HEK293 (cell line): ENCODE data around the gene DCUN1D5.
A peak's percentile ranks its signal among the peaks of the same experiment; 100 is the strongest.

Experiments
- CTCF ChIA-PET: fragments of 350-600 bp; formaldehyde crosslinking; extraction: SDS; loops from one replicate; lab custom pipeline; 2021; ENCODE audit warnings: antibody characterized with exemption; lab: Yijun Ruan, JAX
- POLR2A ChIA-PET: fragments of 300-600 bp; formaldehyde crosslinking; extraction: SDS; loops from one replicate; lab custom pipeline; 2020; ENCODE audit warnings: antibody characterized with exemption, inconsistent platforms; lab: Yijun Ruan, JAX
- H3K27ac ChIP-seq: fragments of 200-500 bp; sonication (Bioruptor generic); 2 replicates; pipeline ENCODE4 v1.5.1; 2014; ENCODE audit warnings: low read depth, low read length, control low read depth, inconsistent platforms; ENCODE audit errors: extremely low read depth
- H3K36me3 ChIP-seq, 2 experiments: fragments of 200-500 bp in 1 of 2; sonication (Bioruptor generic) in 1 of 2; 1 replicate in 1 of 2; 2 replicates in 1 of 2; pipeline ENCODE4 v1.5.1; 2014 to 2017; ENCODE audit warnings: inconsistent platforms in 2 of 2, low read length in 2 of 2; ENCODE audit not compliant: control insufficient read depth in 2 of 2, insufficient read depth in 1 of 2
- H3K4me1 ChIP-seq: fragments of 200-500 bp; sonication (Bioruptor generic); 2 replicates; pipeline ENCODE4 v1.5.1; 2014; ENCODE audit warnings: mild to moderate bottlenecking, low read length, inconsistent platforms; ENCODE audit not compliant: control insufficient read depth, insufficient read depth
- H3K4me3 ChIP-seq: 2 replicates; pipeline ENCODE4 v1.5.1; 2011; ENCODE audit warnings: low read depth, mild to moderate bottlenecking, control low read depth, low read length, moderate library complexity
- H3K9me3 ChIP-seq: fragments of 200-500 bp; sonication (Bioruptor generic); 2 replicates; pipeline ENCODE4 v1.5.1; 2014; ENCODE audit warnings: low read depth, low read length, inconsistent platforms; ENCODE audit not compliant: control insufficient read depth, insufficient read depth
- BCL11A ChIP-seq: fragments of 450-650 bp; formaldehyde crosslinking; IDR thresholded peaks from 2 replicates; pipeline ENCODE4 v1.5.1; 2016; ENCODE audit warnings: low read depth, missing biosample characterization, missing genetic modification characterization
- HOXC10 ChIP-seq: sonication (generic); formaldehyde crosslinking; IDR thresholded peaks from 2 replicates; pipeline ENCODE4 v1.8.1; 2023; ENCODE audit warnings: mild to moderate bottlenecking, missing genetic modification reagents
- KLF8 ChIP-seq: fragments of 450-650 bp; formaldehyde crosslinking; IDR thresholded peaks from 2 replicates; pipeline ENCODE4 v1.5.1; 2016; ENCODE audit warnings: missing biosample characterization, missing genetic modification characterization
- MYNN ChIP-seq: fragments of 450-650 bp; formaldehyde crosslinking; IDR thresholded peaks from 2 replicates; pipeline ENCODE4 v1.5.1; 2016; ENCODE audit warnings: missing biosample characterization, missing genetic modification characterization, borderline replicate concordance
- OVOL3 ChIP-seq: fragments of 450-650 bp; formaldehyde crosslinking; IDR thresholded peaks from 2 replicates; pipeline ENCODE4 v1.5.1; 2016; ENCODE audit warnings: missing biosample characterization, missing genetic modification characterization
- REPIN1 ChIP-seq: fragments of 450-650 bp; formaldehyde crosslinking; IDR thresholded peaks from 2 replicates; pipeline ENCODE4 v1.5.1; 2017; ENCODE audit warnings: missing biosample characterization, missing genetic modification characterization, low read depth
- SP7 ChIP-seq: fragments of 450-650 bp; formaldehyde crosslinking; IDR thresholded peaks from 2 replicates; pipeline ENCODE4 v1.5.1; 2016; ENCODE audit warnings: missing biosample characterization, missing genetic modification characterization
- ZBTB8A ChIP-seq: fragments of 450-650 bp; formaldehyde crosslinking; IDR thresholded peaks from 2 replicates; pipeline ENCODE4 v1.5.1; 2016; ENCODE audit warnings: missing biosample characterization, missing genetic modification characterization
- ZNF140 ChIP-seq: fragments of 450-650 bp; formaldehyde crosslinking; IDR thresholded peaks from 2 replicates; pipeline ENCODE4 v1.5.1; 2016; ENCODE audit warnings: missing biosample characterization, missing genetic modification characterization
- ZNF155 ChIP-seq: fragments of 450-650 bp; formaldehyde crosslinking; IDR thresholded peaks from 2 replicates; pipeline ENCODE4 v1.5.1; 2016; ENCODE audit warnings: missing biosample characterization, missing genetic modification characterization
- ZNF169 ChIP-seq: fragments of 450-650 bp; formaldehyde crosslinking; IDR thresholded peaks from 2 replicates; pipeline ENCODE4 v1.5.1; 2016; ENCODE audit warnings: missing biosample characterization, missing genetic modification characterization
- ZNF19 ChIP-seq: fragments of 450-650 bp; formaldehyde crosslinking; IDR thresholded peaks from 2 replicates; pipeline ENCODE4; 2016; ENCODE audit warnings: missing biosample characterization, missing genetic modification characterization, low read depth
- ZNF211 ChIP-seq: fragments of 450-650 bp; formaldehyde crosslinking; IDR thresholded peaks from 2 replicates; pipeline ENCODE4 v1.5.1; 2016; ENCODE audit warnings: low read depth, missing biosample characterization, missing genetic modification characterization
- ZNF214 ChIP-seq: fragments of 450-650 bp; formaldehyde crosslinking; IDR thresholded peaks from 2 replicates; pipeline ENCODE4 v1.5.1; 2017; ENCODE audit warnings: missing biosample characterization, mild to moderate bottlenecking, missing genetic modification characterization, borderline replicate concordance
- ZNF221 ChIP-seq: fragments of 450-650 bp; formaldehyde crosslinking; IDR thresholded peaks from 2 replicates; pipeline ENCODE4 v1.5.1; 2017; ENCODE audit warnings: missing biosample characterization, missing genetic modification characterization, borderline replicate concordance
- ZNF266 ChIP-seq: fragments of 450-650 bp; formaldehyde crosslinking; IDR thresholded peaks from 2 replicates; pipeline ENCODE4 v1.5.1; 2016; ENCODE audit warnings: missing biosample characterization, missing genetic modification characterization, low read depth
- ZNF302 ChIP-seq: fragments of 450-650 bp; formaldehyde crosslinking; IDR thresholded peaks from 2 replicates; pipeline ENCODE4 v1.5.1; 2016; ENCODE audit warnings: missing biosample characterization, missing genetic modification characterization, low read depth
- ZNF341 ChIP-seq: fragments of 450-650 bp; formaldehyde crosslinking; IDR thresholded peaks from 2 replicates; pipeline ENCODE4; 2016; ENCODE audit warnings: low read depth, missing biosample characterization, missing genetic modification characterization
- ZNF48 ChIP-seq: fragments of 450-650 bp; formaldehyde crosslinking; IDR thresholded peaks from 2 replicates; pipeline ENCODE4 v1.5.1; 2016; ENCODE audit warnings: missing biosample characterization, missing genetic modification characterization
- ZNF501 ChIP-seq: fragments of 450-650 bp; formaldehyde crosslinking; IDR thresholded peaks from 2 replicates; pipeline ENCODE4 v1.5.1; 2016; ENCODE audit warnings: missing biosample characterization, missing genetic modification characterization
- ZNF514 ChIP-seq: fragments of 450-650 bp; formaldehyde crosslinking; IDR thresholded peaks from 2 replicates; pipeline ENCODE4 v1.5.1; 2016; ENCODE audit warnings: missing biosample characterization, missing genetic modification characterization
- ZNF544 ChIP-seq: fragments of 450-650 bp; formaldehyde crosslinking; IDR thresholded peaks from 2 replicates; pipeline ENCODE4 v1.5.0; 2017; ENCODE audit warnings: missing biosample characterization, missing genetic modification characterization
- ZNF548 ChIP-seq: fragments of 450-650 bp; formaldehyde crosslinking; IDR thresholded peaks from 2 replicates; pipeline ENCODE4 v1.5.1; 2016; ENCODE audit warnings: missing biosample characterization, missing genetic modification characterization
- ZNF549 ChIP-seq: fragments of 450-650 bp; IDR thresholded peaks from 2 replicates; pipeline ENCODE4 v1.5.1; 2018; ENCODE audit warnings: missing biosample characterization, missing genetic modification characterization, mild to moderate bottlenecking, inconsistent platforms, moderate library complexity
- ZNF658 ChIP-seq: fragments of 450-650 bp; formaldehyde crosslinking; IDR thresholded peaks from 2 replicates; pipeline ENCODE4; 2016; ENCODE audit warnings: missing biosample characterization, missing genetic modification characterization
- ZNF776 ChIP-seq: fragments of 450-650 bp; formaldehyde crosslinking; IDR thresholded peaks from 2 replicates; pipeline ENCODE4 v1.5.0; 2017; ENCODE audit warnings: missing biosample characterization, missing genetic modification characterization, borderline replicate concordance
- ZNF777 ChIP-seq: fragments of 450-650 bp; formaldehyde crosslinking; IDR thresholded peaks from 2 replicates; pipeline ENCODE4 v1.5.1; 2017; ENCODE audit warnings: missing biosample characterization, missing genetic modification characterization, borderline replicate concordance
- ZNF792 ChIP-seq: fragments of 450-650 bp; formaldehyde crosslinking; IDR thresholded peaks from 2 replicates; pipeline ENCODE4 v1.5.1; 2016; ENCODE audit warnings: missing biosample characterization, missing genetic modification characterization
- ZNF837 ChIP-seq: fragments of 450-650 bp; formaldehyde crosslinking; IDR thresholded peaks from 2 replicates; pipeline ENCODE4 v1.5.1; 2016; ENCODE audit warnings: missing biosample characterization, missing genetic modification characterization
- ZSCAN4 ChIP-seq: fragments of 450-650 bp; formaldehyde crosslinking; IDR thresholded peaks from 2 replicates; pipeline ENCODE4 v1.5.1; 2017; ENCODE audit warnings: missing biosample characterization, missing genetic modification characterization
- TF ChIP-seq, protein P1 (sequence below): fragments of 450-650 bp; formaldehyde crosslinking; IDR thresholded peaks from 2 replicates; pipeline ENCODE4 v1.5.1; 2016; ENCODE audit warnings: missing biosample characterization, missing genetic modification characterization
- TF ChIP-seq, protein P2 (sequence below): fragments of 450-650 bp; formaldehyde crosslinking; IDR thresholded peaks from 2 replicates; pipeline ENCODE4 v1.5.1; 2017; ENCODE audit warnings: missing biosample characterization, missing genetic modification characterization
- TF ChIP-seq, protein P3 (sequence below): fragments of 450-650 bp; formaldehyde crosslinking; IDR thresholded peaks from 2 replicates; pipeline ENCODE4 v1.5.1; 2016; ENCODE audit warnings: missing biosample characterization, missing genetic modification characterization

DCUN1D5 gene

GRCh38 chr11:103112364-103112763 lies 20.4 kb upstream of the DCUN1D5 start:
- H3K36me3 ChIP-seq = peaks cover 0 to 17% of the 10 kb centered on the region in 2 experiments; a peak in 1 of 3 replicates
- no peak for TF ChIP-seq ZNF221 (tag by site-specific recombination)
- TF ChIP-seq ZNF544 = no peak
- no peak for TF ChIP-seq ZNF211
- no peak for TF ChIP-seq ZNF776 (tag by site-specific recombination)
- TF ChIP-seq ZNF48 (tag by site-specific recombination) = no peak
- no peak for TF ChIP-seq ZNF792
- TF ChIP-seq, protein P1, sequence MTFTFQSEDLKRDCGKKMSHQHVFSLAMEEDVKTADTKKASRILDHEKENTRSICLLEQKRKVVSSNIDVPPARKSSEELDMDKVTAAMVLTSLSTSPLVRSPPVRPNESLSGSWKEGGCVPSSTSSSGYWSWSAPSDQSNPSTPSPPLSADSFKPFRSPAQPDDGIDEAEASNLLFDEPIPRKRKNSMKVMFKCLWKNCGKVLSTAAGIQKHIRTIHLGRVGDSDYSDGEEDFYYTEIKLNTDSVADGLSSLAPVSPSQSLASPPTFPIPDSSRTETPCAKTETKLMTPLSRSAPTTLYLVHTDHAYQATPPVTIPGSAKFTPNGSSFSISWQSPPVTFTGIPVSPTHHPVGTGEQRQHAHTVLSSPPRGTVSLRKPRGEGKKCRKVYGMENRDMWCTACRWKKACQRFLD (tag by site-specific recombination) = no peak
- TF ChIP-seq ZSCAN4 (tag by site-specific recombination) = no peak
- TF ChIP-seq ZNF140 = no peak
- TF ChIP-seq ZNF837 (tag by site-specific recombination) = no peak
- no peak for TF ChIP-seq BCL11A (tag by site-specific recombination)
- no peak for TF ChIP-seq MYNN (tag by site-specific recombination)
- TF ChIP-seq ZNF501 (tag by site-specific recombination) = no peak
- TF ChIP-seq ZNF266 = no peak
- TF ChIP-seq HOXC10 = no peak
- TF ChIP-seq REPIN1 (tag by site-specific recombination) = no peak
- no peak for TF ChIP-seq ZNF214 (tag by site-specific recombination)
- TF ChIP-seq ZNF302 (tag by site-specific recombination) = no peak
- no peak for TF ChIP-seq ZNF658
- no peak for TF ChIP-seq ZNF549 (tag by site-specific recombination)
- ChIA-PET POLR2A (interaction anchor here (2.1 kb wide), 1 partner anchor 21 kb away, joined by 6 read pairs; the partner anchor contains the start of gene DCUN1D5), CTCF (interaction anchor here (0.6 to 0.9 kb wide), 3 partner anchors 21 to 489 kb away, joined by 3 to 4 read pairs (median 3); partner anchors contain the start of gene DCUN1D5)
- no peaks in the 10 kb centered on the region for H3K9me3 ChIP-seq
- H3K4me1 ChIP-seq = no peaks in the 10 kb centered on the region
- H3K4me3 ChIP-seq = no peak overlapping the region
- no peak overlapping the region for H3K27ac ChIP-seq

- Histone ChIP-seq H3K36me3 (peaks cover 0 to 17% of the 10 kb centered on the region in 2 experiments; a peak in 1 of 3 replicates), H3K9me3 (no peaks in the 10 kb centered on the region), H3K4me3 (no peak overlapping the region), H3K27ac (no peak overlapping the region), H3K4me1 (no peaks in the 10 kb centered on the region)
- ChIA-PET CTCF (interaction anchor here (0.7 to 1.1 kb wide), 3 partner anchors 12 to 378 kb away, joined by 3 to 4 read pairs (median 3); no protein-coding TSS in a partner anchor), POLR2A (interaction anchor here (2.1 kb wide), 1 partner anchor 20 kb away, joined by 6 read pairs; the partner anchor contains the start of gene DCUN1D5)
- TF ChIP-seq SP7 (tag by site-specific recombination) = no peak
- TF ChIP-seq, protein P2, sequence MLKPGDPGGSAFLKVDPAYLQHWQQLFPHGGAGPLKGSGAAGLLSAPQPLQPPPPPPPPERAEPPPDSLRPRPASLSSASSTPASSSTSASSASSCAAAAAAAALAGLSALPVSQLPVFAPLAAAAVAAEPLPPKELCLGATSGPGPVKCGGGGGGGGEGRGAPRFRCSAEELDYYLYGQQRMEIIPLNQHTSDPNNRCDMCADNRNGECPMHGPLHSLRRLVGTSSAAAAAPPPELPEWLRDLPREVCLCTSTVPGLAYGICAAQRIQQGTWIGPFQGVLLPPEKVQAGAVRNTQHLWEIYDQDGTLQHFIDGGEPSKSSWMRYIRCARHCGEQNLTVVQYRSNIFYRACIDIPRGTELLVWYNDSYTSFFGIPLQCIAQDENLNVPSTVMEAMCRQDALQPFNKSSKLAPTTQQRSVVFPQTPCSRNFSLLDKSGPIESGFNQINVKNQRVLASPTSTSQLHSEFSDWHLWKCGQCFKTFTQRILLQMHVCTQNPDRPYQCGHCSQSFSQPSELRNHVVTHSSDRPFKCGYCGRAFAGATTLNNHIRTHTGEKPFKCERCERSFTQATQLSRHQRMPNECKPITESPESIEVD (tag by site-specific recombination) = peak; percentile 3; the same call in 1 of the 2 replicates
- TF ChIP-seq OVOL3 (tag by site-specific recombination) = no peak
- no peak for TF ChIP-seq ZNF169 (tag by site-specific recombination)
- TF ChIP-seq ZNF548 = no peak
- TF ChIP-seq KLF8 (tag by site-specific recombination) = no peak
- no peak for TF ChIP-seq ZBTB8A (tag by site-specific recombination)
- no peak for TF ChIP-seq ZNF155 (tag by site-specific recombination)
- TF ChIP-seq ZNF777 = no peak
- no peak for TF ChIP-seq ZNF341 (tag by site-specific recombination)
- no peak for TF ChIP-seq ZNF19 (tag by site-specific recombination)
- TF ChIP-seq, protein P3, sequence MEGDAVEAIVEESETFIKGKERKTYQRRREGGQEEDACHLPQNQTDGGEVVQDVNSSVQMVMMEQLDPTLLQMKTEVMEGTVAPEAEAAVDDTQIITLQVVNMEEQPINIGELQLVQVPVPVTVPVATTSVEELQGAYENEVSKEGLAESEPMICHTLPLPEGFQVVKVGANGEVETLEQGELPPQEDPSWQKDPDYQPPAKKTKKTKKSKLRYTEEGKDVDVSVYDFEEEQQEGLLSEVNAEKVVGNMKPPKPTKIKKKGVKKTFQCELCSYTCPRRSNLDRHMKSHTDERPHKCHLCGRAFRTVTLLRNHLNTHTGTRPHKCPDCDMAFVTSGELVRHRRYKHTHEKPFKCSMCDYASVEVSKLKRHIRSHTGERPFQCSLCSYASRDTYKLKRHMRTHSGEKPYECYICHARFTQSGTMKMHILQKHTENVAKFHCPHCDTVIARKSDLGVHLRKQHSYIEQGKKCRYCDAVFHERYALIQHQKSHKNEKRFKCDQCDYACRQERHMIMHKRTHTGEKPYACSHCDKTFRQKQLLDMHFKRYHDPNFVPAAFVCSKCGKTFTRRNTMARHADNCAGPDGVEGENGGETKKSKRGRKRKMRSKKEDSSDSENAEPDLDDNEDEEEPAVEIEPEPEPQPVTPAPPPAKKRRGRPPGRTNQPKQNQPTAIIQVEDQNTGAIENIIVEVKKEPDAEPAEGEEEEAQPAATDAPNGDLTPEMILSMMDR (tag by site-specific recombination) = peak; percentile 35; the same call in 1 of the 2 replicates
- no peak for TF ChIP-seq ZNF514 (tag by site-specific recombination)
These were observed 19.4 kb upstream of the DCUN1D5 start for GRCh38 chr11:103111400-103111799.
